A172 (cell line): Measurements from ENCODE around the gene PHYHD1. TPM values are rescaled to one million over a fixed set of nuclear protein-coding genes. Genes with fewer than 3 reads are reported as not detected.
A peak's percentile ranks its signal among the peaks of the same experiment; 100 is the strongest.

Experiments
- DNase-seq: peaks from one replicate; pipeline ENCODE4 v3.0.0-alpha.2; 2015; ENCODE audit warnings: low spot score
- total RNA-seq: library from RNA; depleted of rRNA; stranded (reverse); fragments of >200 nt; shearing (Covaris generic); gene quantifications from 2 replicates; pipeline ENCODE4 v1.2.3, GENCODE V29; 2014; rRNA removed

The PHYHD1 gene
- total RNA-seq, result not detected in 2 replicates

DNA sequence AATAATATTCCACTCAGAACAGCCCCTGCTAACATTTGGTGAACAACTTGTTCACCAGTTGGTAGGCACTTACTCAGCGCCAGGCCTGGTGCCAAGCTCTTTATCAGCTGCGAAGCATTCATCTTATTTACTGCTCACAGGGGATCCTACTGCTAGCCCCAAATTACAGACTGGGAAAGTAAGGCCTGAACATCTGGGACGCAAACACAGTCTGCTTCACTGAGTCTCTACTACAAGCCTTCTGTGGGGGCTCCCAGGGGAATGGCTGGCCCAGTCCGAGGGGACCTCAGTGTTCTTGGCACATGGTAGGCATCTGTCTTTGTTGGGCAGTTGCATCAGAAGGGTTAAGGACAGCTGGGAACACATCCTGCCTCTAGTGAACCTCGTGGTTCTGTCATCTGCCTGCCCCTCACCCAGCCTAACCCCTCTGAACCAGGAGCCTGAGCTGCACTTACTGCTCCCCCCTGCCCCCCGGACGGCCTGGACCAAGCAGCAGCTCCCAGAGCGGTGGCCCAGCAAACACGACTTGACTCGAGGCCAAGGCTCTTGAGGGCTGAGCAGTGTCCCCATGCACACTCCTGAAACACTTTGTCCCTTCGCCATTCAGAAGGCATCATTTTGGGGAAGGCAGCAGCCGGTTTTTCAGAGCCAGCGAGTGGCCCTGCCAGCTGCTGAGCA is at the start of gene PHYHD1:
TSS of gene PHYHD1 (plus strand) at position 602 of the 678 bp plus-strand sequence. CDS start 1,342 bp downstream, outside the sequence.
- peak; percentile 89 for DNase-seq

DNA sequence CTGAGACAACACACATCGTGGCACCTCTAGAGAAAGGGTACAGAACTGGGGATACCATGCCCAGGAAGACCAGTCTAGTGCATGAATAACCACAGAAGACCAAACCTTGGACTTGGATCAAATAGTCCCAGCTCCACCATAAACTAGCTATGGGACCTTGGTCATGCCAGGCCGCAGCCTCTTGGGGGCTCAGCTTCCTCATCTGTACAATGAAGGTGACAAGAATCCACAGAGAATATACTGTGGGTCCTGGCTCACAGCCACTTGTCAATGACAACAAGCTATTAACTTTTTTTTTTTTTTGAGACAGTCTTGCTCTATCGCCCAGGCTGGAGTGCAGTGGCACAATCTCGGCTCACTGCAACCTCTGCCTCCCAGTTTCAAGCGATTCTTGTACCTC is 42.9 kb upstream of the PHYHD1 start:
- no peak for DNase-seq

DNA sequence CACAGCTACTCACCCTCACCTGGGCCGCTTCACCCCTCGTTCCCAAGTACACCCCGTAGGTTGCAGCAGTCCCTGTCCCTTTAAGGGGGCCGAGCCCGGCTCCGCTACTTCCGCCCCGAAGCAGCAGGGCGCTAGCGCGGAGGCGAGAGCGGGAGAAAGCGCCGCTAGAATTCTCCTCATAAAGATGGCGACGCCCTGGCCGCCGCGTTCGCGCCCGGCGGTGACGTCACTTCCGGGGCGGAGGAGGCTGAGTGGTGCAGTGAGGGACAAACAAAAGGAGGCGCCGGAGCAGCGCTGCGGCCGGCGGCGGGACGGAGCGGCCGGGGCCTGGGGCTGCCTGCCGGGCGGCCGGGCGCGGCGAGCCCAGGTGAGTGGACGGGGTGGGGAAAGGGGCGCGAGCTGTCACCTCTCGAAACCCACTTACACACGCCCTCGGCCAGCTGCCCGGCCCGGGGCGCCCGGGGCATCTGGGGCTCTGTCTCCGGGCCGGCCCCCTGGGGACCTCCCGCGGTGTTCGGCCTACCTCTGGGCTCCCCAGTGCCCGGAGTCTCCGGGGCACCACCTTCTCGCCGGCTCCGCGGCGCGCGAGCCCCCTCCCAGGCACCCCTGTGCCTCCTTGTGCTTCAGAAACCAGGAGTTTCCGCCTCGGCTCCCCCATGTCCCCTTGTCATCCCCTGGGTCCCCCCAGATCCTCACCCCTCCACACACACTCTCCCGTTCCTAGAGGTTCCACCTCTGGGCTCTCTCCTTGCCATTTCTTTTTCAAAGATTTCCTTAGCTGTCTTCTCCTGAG is 38.7 kb upstream of the PHYHD1 start, which contains the start of the genes KYAT1 and LRRC8A:
TSS of gene KYAT1 (minus strand) at position 67 of the 793 bp plus-strand sequence. CDS start 36,545 bp downstream, outside the sequence.
TSS of gene LRRC8A (plus strand) at position 250 of the 793 bp plus-strand sequence. CDS start 25,032 bp downstream, outside the sequence.
- peak; percentile 96 for DNase-seq

DNA sequence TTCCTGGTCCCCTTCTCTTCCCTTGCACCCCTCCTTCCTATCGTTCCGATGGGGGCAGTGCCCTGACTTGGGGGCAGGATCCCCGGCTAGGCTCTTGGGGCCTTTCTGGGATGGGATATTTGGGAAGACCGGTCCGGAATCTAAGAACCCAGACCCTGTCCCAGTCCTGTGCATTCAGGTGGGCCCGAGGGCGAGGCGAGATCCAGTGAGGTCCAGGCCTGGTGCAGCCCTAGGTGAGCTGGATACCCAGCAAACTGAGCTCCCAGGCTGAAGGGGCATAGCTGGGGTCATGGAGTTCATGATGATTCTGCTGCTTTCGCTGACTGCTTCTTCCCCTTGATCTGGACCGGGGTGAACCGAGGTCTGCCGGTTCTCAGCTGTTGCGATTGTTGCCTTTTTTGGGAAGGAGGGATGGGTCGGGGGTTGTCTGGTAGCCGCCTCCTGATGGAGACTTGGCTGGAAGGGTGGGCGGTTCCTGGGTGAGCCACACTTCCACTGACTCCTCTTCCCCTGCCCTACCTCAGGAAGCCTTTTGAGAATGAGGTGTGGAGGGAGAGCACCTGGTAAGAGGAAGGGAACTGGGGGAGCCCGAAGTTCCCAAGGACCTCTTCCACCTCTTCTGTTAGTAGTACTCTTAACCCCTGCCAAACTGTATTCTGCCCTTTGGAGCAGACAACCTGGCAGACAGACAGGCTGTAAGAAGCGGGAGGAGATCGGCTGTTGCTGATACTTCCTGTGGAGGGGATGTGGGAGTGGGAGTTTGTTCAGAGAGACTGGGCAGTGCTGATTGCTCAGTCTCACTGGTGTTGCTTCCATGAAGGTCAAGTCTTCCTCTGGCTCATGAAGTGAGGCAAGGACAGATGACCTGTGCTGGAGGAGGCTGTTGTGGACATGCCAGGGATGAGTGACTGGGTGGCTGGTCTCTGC is 37.8 kb upstream of the PHYHD1 start:
- DNase-seq, result no peak

DNA sequence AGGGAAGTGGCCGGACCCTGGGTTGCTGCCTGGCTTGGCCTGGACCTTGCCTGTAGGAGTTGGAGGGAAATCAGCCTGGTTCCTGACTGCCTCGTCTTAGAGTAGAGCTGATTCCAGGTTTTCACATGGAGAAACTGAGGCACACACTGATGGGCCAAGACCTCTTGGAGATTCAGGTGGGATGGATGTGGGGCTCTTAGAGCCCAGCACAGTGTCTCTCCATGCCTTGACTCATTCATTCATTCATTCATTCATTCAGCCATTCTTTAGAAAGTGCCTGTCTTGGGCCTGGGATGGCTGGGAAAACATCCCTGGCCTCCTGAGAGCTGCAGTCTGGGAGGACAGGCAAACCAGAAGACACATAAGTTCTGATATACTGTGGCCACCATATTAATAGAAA is 36.6 kb upstream of the PHYHD1 start:
- DNase-seq, result no peak

DNA sequence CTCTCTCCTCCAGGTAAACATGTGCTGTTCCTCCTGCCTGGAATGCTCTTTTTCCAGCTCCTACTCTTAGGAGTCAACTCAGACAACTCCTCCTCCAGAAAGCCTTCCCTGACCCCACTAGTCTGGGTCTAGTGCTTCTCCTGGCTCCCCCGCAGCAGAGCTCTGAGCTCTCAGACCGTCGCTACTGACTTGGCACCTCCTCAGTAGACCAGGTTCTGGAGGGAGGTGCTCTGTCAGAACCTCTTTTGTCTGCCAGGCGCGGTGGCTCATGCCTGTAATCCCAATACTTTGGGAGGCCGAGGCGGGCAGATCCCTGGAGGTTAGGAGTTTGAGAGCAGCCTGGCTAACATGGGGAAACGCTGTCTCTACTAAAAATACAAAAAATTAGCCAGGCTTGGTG is 35.4 kb upstream of the PHYHD1 start:
- DNase-seq, result no peak

DNA sequence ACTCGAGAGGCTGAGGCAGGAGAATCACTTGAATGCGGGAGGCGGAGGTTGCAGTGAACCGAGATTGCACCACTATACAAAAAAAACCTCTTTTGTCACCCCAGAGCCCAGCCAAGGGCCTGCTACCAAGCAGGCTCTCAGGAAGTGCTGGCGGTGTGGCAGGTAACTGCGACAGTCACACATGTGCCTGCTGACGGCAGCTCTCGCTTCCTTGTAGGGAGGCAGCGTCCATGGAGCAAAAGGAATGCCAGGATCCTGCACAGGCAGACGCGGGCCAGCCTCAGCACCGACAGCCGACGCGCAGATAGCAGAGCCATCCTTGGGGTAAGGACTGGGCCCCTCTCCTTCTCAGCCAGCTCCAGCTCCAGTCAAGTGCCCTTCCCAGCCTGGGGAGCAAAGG is 35.0 kb upstream of the PHYHD1 start:
- DNase-seq, result no peak

DNA sequence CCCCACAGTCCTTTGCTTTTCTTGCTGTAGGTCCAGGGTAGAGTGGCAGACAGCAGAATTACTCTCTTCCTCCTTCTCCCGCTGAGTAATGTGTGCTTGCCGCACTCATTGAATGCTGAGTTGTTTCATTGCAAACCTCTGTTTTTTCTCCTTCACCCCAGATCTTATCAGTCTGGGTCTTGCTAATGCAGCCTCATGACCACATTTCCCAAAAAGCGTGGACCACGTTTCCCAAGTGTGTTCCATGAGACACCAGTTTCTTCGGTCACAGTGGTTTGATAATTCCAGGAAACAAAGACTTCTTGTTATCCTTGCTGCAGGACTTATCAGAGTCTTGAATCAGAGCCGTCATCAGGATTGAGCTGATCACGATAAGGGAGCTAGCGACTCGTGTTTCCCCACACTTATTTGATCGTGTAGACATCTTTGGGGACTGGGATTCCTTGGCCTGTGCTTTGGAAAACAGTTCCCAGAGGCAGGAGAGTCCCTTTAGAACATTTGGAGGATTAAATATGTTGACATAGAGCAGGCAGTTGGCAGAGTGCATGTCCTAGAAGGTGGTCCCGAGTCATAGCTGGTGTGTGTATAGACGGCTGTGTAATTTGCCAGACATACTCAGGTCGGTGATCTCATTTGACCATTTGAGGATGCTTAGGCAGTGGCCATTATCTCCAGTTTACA is 34.4 kb upstream of the PHYHD1 start:
- no peak for DNase-seq

DNA sequence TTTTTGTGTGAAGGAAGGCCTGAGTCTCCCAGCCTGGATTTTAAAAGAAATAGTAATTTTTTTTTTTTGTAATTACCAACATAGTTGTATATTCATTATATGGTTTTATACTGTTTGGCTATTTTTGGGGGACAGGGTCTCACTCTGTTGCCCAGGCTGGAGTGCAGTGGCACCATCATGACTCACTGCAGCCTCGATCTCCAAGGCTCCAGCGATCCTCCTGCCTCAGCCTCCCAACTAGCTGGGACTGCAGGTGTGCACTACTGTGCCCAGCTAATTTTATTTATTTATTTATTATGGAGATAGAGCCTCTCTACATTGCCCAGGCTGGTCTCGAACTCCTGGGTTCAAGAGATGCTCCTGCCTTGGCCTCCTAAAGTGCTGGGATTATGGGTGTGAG is 33.7 kb upstream of the PHYHD1 start:
- DNase-seq, result no peak

DNA sequence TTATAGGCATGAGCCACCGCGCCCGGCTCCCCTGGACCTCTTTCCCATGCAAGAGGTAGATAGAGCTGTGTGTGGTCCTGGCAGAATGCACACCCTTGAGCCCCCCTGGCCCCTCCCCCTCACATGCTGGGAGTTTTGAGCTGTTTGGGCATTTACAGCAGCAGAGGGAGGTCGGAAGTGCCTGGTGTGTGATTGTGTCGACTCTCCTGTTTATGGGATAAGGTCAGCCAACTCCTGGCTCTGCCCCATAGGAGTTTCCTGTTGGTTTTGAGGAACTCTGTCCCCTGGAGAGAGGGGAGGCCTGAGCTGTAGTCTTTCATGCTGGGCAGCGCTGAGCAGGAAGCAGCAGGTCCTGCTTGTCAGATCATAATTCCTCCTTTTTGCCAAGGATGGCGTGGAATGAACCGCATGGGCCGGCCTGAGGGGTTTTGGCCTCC is 32.9 kb upstream of the PHYHD1 start:
- DNase-seq, result peak; percentile 86

DNA sequence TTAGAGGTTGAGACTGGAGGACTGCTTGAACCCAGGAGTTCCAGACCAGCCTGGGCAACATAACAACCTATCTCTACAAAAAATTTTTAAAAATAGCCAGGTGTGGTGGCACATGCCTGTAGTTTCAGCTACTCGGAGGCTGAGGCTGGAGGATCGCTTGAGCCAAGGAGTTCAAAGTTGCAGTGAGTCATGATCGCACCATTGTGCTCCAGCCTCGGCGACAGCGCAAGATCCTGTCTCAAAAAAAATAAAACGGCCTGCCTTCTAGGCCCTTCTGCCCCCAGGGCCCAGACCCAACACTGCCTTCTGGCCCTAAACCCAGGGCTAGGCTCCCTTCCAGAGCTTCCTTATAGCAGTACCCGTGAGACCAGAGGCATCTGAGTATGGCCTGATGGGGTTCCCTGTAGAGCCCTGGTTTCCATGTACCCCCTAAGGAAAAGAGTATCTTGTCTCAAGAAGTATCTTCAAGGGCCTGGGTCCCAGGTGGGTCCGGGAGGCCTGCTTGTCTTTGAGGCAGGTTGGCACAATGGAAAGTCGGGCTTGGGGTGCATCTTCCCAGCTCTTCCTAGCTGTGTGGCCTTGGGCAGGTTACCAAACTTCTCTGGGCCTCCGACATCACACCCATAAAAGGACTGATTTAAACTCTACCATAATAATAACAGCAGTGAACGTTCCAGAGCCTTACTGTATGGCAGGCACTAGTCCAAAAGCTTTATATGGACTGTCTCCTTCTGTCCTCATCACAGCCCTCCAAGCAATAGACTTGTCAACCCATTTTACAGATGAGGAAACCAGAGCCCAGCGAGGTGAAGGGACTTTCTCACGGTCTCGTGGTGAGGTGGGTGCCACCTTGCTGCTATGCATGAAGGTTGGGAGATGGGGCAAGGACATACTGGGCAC is 29.2 kb upstream of the PHYHD1 start:
- no peak for DNase-seq

DNA sequence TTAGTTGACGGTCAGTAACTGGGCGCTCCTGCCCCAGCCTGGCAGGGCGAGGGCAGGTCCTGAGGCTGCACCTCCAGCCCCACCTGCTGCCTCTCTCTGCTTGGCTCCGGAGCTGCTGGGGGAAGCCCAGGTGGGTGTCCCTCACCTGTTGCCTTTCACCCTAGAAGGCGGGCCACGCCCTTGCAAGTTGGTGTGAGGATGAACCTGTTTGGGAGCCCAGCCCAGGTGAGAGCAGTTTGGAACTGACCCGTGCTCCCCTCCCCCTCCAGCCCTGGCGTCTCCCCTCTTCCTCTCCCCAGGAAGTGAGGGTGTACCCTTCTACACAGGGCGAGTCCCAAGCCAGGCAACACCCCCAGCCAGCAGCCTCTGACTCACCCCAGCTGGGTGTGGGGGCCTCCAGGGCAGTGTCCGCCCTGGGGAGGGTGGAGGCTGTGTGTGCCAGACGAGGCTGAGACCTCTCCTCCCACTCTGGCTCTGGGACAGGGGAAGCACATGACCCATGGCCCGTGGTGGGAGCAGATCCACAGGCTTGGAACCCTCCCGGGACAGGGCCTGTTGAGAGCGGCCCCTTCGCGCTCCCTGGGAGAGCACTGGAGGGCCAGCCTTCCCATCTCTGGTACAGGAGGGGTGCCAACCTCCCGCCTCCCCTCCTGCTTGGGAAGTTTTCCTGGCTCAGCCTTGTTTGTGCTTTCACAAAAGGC is 28.4 kb upstream of the PHYHD1 start:
- DNase-seq, result peak; percentile 98

DNA sequence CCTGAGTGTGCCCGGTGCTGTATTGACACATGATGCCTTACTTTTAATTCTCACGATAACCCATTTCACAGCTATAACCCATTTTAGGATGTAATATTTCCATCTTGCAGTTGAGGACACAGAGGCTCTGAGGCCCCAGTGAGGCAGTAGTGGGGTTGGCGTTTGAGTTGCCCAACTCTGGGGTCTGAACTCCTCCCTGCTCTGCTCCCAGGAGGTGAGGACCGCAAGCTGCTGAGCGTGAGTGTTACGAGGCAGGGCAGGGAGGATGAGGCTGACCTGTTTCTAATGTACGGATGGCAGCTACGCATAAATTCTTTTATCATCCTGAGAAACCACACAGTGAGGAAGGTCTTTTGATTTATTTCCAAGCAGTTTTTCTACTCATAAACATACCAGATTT is 27.4 kb upstream of the PHYHD1 start:
- no peak for DNase-seq

DNA sequence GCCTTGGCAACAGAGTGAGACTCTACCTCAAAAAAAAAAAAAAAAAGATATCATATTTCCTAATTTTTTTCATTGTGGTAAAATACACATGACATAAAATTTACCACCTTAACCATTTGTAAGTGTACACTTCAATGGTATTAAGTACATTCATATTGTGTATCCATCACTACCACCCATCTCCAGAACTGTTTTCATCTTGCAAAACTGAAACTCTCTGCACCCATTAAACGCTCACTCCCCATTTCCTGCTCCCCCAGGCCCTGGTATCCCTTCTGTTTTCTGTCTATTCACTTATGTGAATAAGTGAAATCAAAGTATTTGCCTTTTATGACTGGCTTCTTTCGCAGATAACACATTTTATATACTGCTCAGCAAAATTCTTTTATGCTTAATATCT is 26.0 kb upstream of the PHYHD1 start:
- no peak for DNase-seq

DNA sequence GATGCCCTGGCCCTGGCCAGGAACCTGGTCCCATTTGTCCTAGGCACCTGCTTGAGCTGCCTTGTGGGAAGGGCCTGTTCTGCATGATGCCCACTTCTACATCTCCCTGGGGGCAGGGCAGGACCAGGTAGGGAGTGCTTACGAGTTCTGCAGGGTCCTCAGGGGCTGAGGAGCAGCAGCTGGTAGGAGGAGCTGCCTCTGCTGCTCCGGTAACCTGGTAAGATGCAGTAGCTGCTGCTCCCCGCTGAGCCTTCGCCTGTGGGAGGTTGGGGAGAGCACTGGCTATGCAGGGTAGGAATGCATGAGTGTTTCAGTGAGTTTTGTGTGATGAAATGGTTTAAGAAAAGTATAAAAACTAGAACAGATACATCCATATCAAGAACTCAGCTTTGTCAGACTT is 25.2 kb upstream of the PHYHD1 start:
- no peak for DNase-seq

DNA sequence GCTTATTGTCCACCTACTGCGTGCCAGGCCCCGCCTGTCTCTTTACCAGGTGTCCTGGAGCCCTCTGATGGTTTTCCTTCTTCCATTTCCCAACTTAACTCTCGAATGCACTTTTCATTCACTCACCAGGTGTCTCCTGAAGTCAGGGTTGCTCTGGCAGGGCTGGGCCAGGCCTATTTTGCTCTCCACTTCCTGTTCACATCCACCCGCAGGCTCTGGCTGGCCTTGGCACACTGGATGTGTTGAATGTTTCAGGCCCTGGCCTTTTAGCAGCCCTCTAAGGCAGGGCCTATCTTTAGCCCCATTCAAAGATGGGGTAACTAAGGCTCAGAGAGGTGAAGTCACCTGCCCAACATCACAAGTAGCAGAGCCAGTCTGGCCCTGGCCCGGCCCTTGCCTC is 22.4 kb upstream of the PHYHD1 start:
- no peak for DNase-seq

DNA sequence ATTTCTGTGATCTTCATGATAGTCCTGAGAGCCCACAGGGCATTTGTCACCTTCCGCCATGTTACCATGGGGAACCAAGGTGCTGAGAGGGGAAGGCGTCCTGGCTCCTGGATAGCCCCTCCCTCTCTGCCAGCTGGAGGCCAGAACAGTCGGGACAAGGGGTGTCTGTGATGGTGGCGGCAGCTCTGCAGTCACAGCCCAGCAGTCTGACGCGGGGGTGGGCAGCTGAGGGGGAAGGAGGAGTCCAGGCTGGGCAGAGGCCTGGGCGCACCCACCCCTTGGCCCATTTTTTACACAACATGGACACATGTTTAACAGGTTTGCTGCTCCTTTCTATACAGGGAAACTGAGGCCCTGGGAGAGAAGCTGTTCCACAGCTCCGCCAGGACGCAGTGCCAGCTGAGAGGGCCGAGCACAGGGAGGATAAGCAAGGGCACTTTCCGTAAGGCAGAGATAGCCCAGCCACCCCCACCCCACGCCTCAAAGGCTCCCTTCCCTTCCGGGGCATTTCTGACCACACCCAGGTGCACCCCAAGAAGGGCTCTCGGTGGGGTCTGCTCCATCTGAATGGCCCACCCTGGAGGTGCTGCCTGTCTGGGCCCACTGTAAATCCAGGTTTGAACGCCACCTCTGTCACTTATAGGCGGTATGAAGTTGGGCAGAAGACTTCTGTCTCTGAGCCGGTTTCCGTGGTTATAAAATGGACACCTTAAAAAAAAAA is 21.8 kb upstream of the PHYHD1 start:
- no peak for DNase-seq

DNA sequence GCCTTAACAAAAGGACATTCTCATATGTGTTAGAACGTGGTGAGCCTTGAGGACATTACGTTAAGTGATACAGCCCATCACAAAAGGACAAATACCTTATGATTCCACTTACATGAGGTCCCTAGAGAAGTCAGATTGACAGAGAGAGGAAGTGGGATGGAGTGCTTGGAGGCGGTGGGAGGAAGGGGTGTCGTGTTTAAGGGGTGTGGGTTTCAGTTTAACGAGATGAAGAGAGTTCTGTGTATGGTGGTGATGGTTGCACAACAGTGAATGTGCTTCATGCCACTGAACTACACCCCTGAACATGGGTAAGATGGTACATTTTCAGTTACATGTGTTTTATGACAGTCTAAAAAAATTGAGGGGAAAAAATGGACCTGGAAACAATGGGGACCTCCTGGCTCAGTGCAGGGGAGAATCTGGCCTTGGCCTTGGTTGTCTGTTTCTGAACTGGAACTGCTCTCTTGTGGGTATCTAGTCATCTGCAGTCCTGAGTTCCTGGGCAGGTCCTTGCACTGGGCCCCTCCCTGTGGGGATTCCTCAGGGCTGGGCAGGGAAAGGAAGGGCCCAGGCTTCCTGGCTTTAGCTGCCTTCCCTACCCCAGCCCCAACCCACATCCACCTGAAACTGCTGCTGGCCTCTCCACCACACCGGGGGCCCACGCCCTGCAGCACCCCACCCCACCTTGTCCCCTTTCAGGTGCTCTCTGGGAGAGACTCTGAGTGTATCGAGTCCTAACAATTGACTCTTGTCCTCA is 21.0 kb upstream of the PHYHD1 start:
- DNase-seq, result peak; percentile 78
